T-helper 22 cell (primary cell): ENCODE measurements around the gene DAO.

Source experiments
- DNase-seq: peaks from one replicate; pipeline ENCODE4 v3.0.0-alpha.2; 2020; ENCODE audit warnings: low read depth

The DAO gene

GRCh38 chr12:108918960-108919642, 39.2 kb downstream of the DAO start:
- no peak for DNase-seq

GRCh38 chr12:108921946-108922345, 42.1 kb downstream of the DAO start:
- no peak for DNase-seq

GRCh38 chr12:108922918-108923317, 43.0 kb downstream of the DAO start:
- DNase-seq = no peak

GRCh38 chr12:108928695-108929094, 48.8 kb downstream of the DAO start:
- DNase-seq = no peak

GRCh38 chr12:108930155-108930554, 50.3 kb downstream of the DAO start:
- DNase-seq = no peak

GRCh38 chr12:108930756-108931155, 50.9 kb downstream of the DAO start:
- no peak for DNase-seq

GRCh38 chr12:108933949-108934348, 54.1 kb downstream of the DAO start:
- DNase-seq = no peak

- DNase-seq = no peak
These were observed 55.4 kb downstream of the DAO start for GRCh38 chr12:108935159-108935763.

- no peak for DNase-seq
These were observed 58.5 kb downstream of the DAO start for GRCh38 chr12:108938247-108938924.

GRCh38 chr12:108939594-108939993, 59.7 kb downstream of the DAO start:
- DNase-seq = no peak

- no peak for DNase-seq
These were observed 60.2 kb downstream of the DAO start for GRCh38 chr12:108940138-108940537.

GRCh38 chr12:108947097-108947496, 67.2 kb downstream of the DAO start:
- no peak for DNase-seq

GRCh38 chr12:108948367-108948766, 68.5 kb downstream of the DAO start:
- DNase-seq = no peak

GRCh38 chr12:108949976-108950375, 70.1 kb downstream of the DAO start:
- no peak for DNase-seq
